GDM1 (cell line): ENCODE results near the gene MAP3K9.

Experiments
- DNase-seq: peaks from one replicate; lab custom pipeline; 2025; lab: John Stamatoyannopoulos, UW

MAP3K9 gene

DNA sequence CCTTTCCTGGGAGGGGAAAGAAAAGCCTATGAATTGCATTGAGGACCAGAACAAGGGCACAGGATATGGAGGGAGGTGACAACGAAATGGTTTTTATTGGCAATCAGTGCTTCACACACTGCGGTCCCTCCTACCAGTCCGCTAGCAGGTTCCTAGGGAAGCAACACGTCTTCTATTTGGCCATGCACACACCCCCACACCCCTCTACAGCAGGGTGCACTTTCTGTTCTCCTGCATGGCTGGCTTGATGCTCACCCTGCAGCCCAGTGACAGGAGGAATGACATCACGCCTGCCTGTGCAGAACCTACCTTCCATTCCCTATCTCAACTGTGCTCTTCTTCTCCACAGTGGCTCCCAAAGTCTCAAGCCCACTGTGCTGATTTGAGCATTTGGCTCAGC, 109.7 kb downstream of the MAP3K9 start:
- DNase-seq: no peak

DNA sequence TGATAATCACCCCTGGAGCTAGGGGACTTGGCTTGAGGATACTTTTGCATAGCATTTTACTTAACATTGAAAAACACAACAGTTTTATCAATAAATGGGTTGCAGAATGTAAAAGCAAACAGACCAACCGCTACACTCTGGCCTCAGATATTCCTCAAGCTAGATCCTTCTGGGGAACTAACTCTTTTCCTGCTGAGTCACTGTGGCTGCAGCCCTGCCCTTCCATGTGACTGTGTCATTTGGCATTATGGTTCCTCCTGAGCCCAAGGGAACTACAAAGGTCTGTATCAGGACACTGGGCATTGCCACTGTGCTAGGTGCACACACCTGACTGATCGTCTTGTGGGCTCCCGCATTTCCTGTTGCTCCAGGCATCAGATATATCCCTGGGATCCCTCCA, 111.0 kb downstream of the MAP3K9 start:
- DNase-seq: peak; percentile 79

- DNase-seq: no peak
Observed at GRCh38 chr14:70697701-70698100, 111.6 kb downstream of the MAP3K9 start.

DNA sequence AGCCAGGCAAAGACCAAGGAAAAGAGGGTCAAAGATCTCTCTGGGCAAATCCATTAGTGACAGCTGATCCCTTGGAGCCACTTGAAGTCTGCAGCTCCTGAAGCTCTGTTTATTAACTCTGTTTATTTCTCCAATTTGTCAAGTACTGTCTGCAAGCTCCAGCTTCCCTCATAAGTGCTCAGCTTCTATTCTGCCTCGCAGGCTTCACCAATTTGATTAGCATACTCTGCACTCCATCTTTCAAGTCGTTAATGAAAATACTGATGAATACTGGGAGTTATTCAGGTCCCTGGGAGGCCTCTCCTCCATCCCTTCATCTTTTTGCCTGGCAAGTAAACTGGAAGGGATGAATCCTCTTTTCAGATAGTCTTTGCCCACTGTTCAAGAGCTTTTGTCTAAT, 113.3 kb downstream of the MAP3K9 start:
- DNase-seq: no peak

- no peak for DNase-seq
Observed at GRCh38 chr14:70692210-70692609, 117.1 kb downstream of the MAP3K9 start.

- DNase-seq: no peak
Observed at GRCh38 chr14:70685474-70686197, 123.7 kb downstream of the MAP3K9 start.

GRCh38 chr14:70683983-70684382, 125.3 kb downstream of the MAP3K9 start:
- DNase-seq: no peak

DNA sequence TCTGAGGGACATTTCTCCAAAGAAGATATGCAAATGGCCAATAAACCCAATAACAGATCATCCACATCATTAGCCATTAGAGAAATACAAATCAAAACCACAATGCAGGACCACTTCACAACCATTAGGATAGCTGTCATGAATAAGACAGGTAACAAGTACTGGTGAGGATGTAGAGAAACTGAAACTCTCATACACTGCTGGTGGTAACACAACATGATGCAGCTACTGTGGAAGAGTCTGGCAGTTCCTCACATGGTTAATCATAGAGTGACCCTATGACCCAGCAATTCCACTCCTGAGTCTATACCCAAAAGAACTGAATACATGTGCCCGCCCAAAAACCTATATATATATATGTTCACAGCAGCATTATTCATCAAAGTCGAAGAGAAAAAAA, 128.6 kb downstream of the MAP3K9 start:
- no peak for DNase-seq

GRCh38 chr14:70677341-70677740, 132.0 kb downstream of the MAP3K9 start:
- DNase-seq: no peak
